Measurements from ENCODE around the gene MYT1. TPM values are rescaled to one million over a fixed set of nuclear protein-coding genes. Genes with fewer than 3 reads are reported as not detected.

Gene MYT1
- total RNA-seq, 2 experiments from 2014 or later, result 0.12 to 0.14 TPM

DNA sequence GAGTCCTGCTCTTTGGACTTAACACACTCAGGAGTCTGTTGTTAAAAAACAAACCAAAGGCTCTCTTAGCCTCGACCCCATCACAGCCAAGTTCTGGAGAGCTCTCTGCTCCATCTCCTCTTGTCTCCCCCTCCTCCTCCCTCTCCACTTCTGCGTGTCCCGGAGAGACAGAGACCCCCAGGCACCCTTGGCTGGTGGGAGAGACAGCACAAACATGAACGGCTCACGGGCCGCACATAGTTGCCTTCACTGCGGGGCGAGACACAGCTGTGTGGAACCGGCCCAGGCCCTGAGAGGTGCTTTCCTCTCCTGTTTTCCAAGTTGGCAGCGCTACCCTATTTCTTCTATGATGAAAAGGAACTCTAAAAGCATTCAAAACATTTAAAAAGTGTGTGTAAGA lies 23.3 kb upstream of the MYT1 start:
- CTCF ChIA-PET, result interaction anchor here (1.5 kb wide), 1 partner anchor 38 kb away, joined by 3 read pairs; no protein-coding TSS in a partner anchor
- ATAC-seq (no peak), DNase-seq (no peak)
- H3K4me1 Mint-ChIP-seq, result no peaks in the 10 kb centered on the region
- intact Hi-C loops (cut with DNase I, micrococcal nuclease), result no loop called here
- peaks cover 3% of the 10 kb centered on the region for H3K27me3 Mint-ChIP-seq
- H3K4me3 Mint-ChIP-seq, result no peak overlapping the region
- H3K36me3 Mint-ChIP-seq (ENCODE audit: low read depth), result no peaks in the 10 kb centered on the region
- H3K9me3 Mint-ChIP-seq (ENCODE audit: low read depth), result peaks cover 11% of the 10 kb centered on the region
- H3K27ac Mint-ChIP-seq, result no peak overlapping the region
- POLR2A ChIA-PET, result no interaction called here

GRCh38 chr20:64142590-64142989 lies 21.7 kb upstream of the MYT1 start:
- intact Hi-C loops (cut with DNase I, micrococcal nuclease), result no loop called here
- ChIA-PET POLR2A (no interaction called here), CTCF (interaction anchor here (1.0 kb wide), 1 partner anchor 23 kb away, joined by 3 read pairs; no protein-coding TSS in a partner anchor)
- no peak overlapping the region for H3K4me3 Mint-ChIP-seq
- peaks cover 3% of the 10 kb centered on the region for H3K27me3 Mint-ChIP-seq
- no peaks in the 10 kb centered on the region for H3K36me3 Mint-ChIP-seq (ENCODE audit: low read depth)
- H3K4me1 Mint-ChIP-seq, result no peaks in the 10 kb centered on the region
- no peak for DNase-seq
- H3K9me3 Mint-ChIP-seq (ENCODE audit: low read depth), result peaks cover 11% of the 10 kb centered on the region
- no peak for ATAC-seq
- no peak overlapping the region for H3K27ac Mint-ChIP-seq

DNA sequence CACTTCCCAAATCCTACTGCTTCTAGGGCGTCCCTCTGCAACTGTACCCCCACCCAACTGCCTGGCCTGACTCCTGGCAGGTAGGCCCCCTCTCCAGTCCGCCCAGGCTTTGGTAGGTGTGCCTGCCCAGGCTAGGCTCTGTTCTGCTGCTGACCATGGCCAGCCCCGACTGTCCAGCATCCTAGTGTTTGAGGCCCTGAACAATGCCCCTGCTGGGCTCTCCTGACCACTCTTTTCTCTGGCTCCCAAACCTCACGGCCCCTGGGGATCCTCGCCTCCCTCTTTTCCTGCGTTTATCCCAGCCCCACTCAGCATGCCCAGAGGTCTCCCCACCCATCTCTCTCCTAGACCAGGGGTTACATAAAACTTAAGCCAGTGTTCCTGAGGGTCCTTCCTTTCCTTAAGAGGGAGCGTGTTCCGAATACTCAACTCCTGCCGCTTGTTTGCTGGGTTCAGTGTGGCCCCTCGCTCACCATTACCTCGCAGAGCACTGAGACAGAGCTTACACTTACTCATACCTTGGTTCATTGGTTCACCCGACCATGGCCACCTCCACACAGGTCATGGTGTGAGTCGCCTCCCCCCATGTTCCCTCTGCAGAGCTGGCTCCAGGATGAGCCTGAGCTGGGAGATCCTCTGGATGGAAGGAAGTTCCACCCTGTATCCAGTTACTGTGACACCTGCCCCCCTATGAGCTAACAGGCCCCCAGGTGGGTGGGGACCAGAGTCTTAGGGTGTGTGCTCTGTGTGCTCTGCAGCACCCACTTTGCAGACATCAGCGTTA lies 21.0 kb upstream of the MYT1 start:
- no peaks in the 10 kb centered on the region for H3K4me1 Mint-ChIP-seq
- DNase-seq, result no peak
- H3K27me3 Mint-ChIP-seq, result peaks cover 3% of the 10 kb centered on the region
- peaks cover 11% of the 10 kb centered on the region for H3K9me3 Mint-ChIP-seq (ENCODE audit: low read depth)
- H3K27ac Mint-ChIP-seq, result no peak overlapping the region
- CTCF ChIA-PET, result no interaction called here
- POLR2A ChIA-PET, result no interaction called here
- no peak for ATAC-seq
- H3K4me3 Mint-ChIP-seq, result no peak overlapping the region
- no peaks in the 10 kb centered on the region for H3K36me3 Mint-ChIP-seq (ENCODE audit: low read depth)
- intact Hi-C loops (cut with DNase I, micrococcal nuclease), result no loop called here

DNA sequence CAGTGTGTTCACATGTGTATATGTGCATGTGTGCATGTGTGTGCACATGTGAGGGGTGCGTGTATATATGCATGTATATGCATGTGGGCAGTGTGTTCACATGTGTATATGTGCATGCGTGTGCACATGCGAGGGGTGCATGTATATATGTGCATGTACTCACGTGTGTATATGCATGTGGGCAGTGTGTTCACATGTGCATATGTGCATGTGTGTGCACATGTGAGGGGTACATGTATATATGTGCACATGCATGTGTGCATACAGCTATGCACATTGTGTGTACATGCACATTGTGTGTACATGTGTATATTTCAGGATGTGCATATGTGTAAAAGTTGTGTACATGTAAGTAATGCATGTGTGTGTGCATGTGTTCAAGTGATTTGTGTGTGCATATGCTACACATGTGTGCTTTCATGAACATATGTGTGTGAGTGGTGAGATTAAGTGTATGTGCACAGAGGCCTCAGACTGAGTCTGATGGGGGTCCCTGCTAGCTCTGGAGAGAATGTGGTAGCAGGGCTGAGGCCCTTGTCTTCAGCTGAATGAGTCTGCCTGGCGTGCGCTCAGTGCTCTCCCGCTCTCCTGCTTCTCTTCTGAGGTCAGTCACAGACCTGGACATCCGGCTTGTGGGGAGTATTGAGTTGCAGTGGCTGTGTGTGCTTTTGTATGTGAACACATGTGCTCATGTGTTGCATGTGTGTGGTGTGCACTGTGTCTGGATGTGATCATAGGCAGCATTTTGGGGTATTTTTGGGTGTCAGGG lies 19.9 kb upstream of the MYT1 start:
- ChIA-PET POLR2A (no interaction called here), CTCF (interaction anchor here (0.6 to 0.8 kb wide), 2 partner anchors 12 to 410 kb away, joined by 3 to 5 read pairs; no protein-coding TSS in a partner anchor)
- DNase-seq, result no peak
- H3K4me1 Mint-ChIP-seq, result no peaks in the 10 kb centered on the region
- H3K4me3 Mint-ChIP-seq, result no peak overlapping the region
- intact Hi-C loops (cut with DNase I, micrococcal nuclease), result no loop called here
- ATAC-seq, result no peak
- H3K27ac Mint-ChIP-seq, result no peak overlapping the region
- peaks cover 3% of the 10 kb centered on the region for H3K27me3 Mint-ChIP-seq
- no peaks in the 10 kb centered on the region for H3K36me3 Mint-ChIP-seq (ENCODE audit: low read depth)
- H3K9me3 Mint-ChIP-seq (ENCODE audit: low read depth), result peaks cover 11% of the 10 kb centered on the region

GRCh38 chr20:64145458-64146300 lies 18.6 kb upstream of the MYT1 start:
- Mint-ChIP-seq H3K36me3 (ENCODE audit: low read depth) (no peaks in the 10 kb centered on the region), H3K4me1 (no peaks in the 10 kb centered on the region), H3K27ac (no peak overlapping the region), H3K4me3 (no peak overlapping the region), H3K9me3 (ENCODE audit: low read depth) (peaks cover 11% of the 10 kb centered on the region), H3K27me3 (peaks cover 3% of the 10 kb centered on the region)
- CTCF ChIA-PET, result interaction anchor here (0.7 to 0.8 kb wide), 2 partner anchors 11 to 521 kb away, joined by 4 to 5 read pairs; no protein-coding TSS in a partner anchor
- ATAC-seq, result no peak
- intact Hi-C loops (cut with DNase I, micrococcal nuclease), result no loop called here
- DNase-seq, result peak; percentile 54
- POLR2A ChIA-PET, result no interaction called here

- DNase-seq (no peak), ATAC-seq (no peak)
- Mint-ChIP-seq H3K36me3 (ENCODE audit: low read depth) (no peaks in the 10 kb centered on the region), H3K4me3 (no peak overlapping the region), H3K27me3 (peaks cover 3% of the 10 kb centered on the region), H3K9me3 (ENCODE audit: low read depth) (peaks cover 11% of the 10 kb centered on the region), H3K27ac (no peak overlapping the region), H3K4me1 (no peaks in the 10 kb centered on the region)
- ChIA-PET POLR2A (no interaction called here), CTCF (no interaction called here)
- intact Hi-C loops (cut with DNase I, micrococcal nuclease), result no loop called here
Measured at GRCh38 chr20:64146301-64146935, 17.8 kb upstream of the MYT1 start.

DNA sequence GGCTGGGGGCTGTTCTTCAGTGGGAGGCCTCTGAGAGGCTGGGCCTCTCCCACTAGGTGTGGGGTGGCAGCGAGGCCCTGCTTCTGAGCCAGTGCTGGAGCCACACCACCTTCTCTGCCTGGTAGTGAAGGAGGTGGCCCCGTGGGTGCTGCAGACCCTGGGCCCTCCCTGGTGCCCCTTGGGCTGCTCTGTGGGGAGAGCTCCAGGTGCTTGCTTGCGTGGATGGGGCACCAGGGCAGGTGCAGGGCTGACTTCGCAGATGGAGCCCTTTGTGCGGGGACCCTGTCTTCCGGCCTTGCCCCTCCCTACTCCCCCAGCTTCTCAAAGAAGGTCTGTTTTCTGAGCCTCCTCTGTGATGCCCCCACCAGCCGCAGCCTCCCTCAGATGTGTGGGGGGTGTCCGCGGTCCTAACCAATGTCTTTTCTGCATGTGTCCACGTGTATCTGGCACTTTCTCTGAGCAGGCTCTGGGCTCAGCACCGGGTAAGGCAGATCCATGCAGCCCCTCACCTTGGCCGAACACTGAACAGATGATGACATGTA lies 17.2 kb upstream of the MYT1 start:
- intact Hi-C loops (cut with DNase I, micrococcal nuclease), result no loop called here
- Mint-ChIP-seq H3K27me3 (peaks cover 3% of the 10 kb centered on the region), H3K36me3 (ENCODE audit: low read depth) (no peaks in the 10 kb centered on the region), H3K27ac (no peak overlapping the region), H3K9me3 (ENCODE audit: low read depth) (peaks cover 11% of the 10 kb centered on the region), H3K4me1 (no peaks in the 10 kb centered on the region), H3K4me3 (no peak overlapping the region)
- ChIA-PET CTCF (no interaction called here), POLR2A (no interaction called here)
- DNase-seq (no peak), ATAC-seq (no peak)

- Mint-ChIP-seq H3K36me3 (ENCODE audit: low read depth) (no peaks in the 10 kb centered on the region), H3K4me1 (no peaks in the 10 kb centered on the region), H3K9me3 (ENCODE audit: low read depth) (peaks cover 11% of the 10 kb centered on the region), H3K27ac (no peak overlapping the region), H3K27me3 (no peaks in the 10 kb centered on the region), H3K4me3 (no peak overlapping the region)
- CTCF ChIA-PET, result no interaction called here
- DNase-seq, result no peak
- intact Hi-C loops (cut with DNase I, micrococcal nuclease), result no loop called here
- POLR2A ChIA-PET, result no interaction called here
- ATAC-seq, result no peak
Measured at GRCh38 chr20:64148581-64148980, 15.7 kb upstream of the MYT1 start.

GRCh38 chr20:64149141-64149540 lies 15.1 kb upstream of the MYT1 start:
- Mint-ChIP-seq H3K4me3 (no peak overlapping the region), H3K27ac (no peak overlapping the region), H3K9me3 (ENCODE audit: low read depth) (peaks cover 8% of the 10 kb centered on the region), H3K4me1 (no peaks in the 10 kb centered on the region), H3K27me3 (no peaks in the 10 kb centered on the region), H3K36me3 (ENCODE audit: low read depth) (no peaks in the 10 kb centered on the region)
- ChIA-PET CTCF (no interaction called here), POLR2A (no interaction called here)
- ATAC-seq, result no peak
- no peak for DNase-seq
- intact Hi-C loops (cut with DNase I, micrococcal nuclease), result no loop called here

- CTCF ChIA-PET, result no interaction called here
- peaks cover 2% of the 10 kb centered on the region for H3K9me3 Mint-ChIP-seq (ENCODE audit: low read depth)
- H3K4me3 Mint-ChIP-seq, result no peak overlapping the region
- no peaks in the 10 kb centered on the region for H3K36me3 Mint-ChIP-seq (ENCODE audit: low read depth)
- DNase-seq (no peak), ATAC-seq (no peak)
- no peak overlapping the region for H3K27ac Mint-ChIP-seq
- H3K27me3 Mint-ChIP-seq, result no peaks in the 10 kb centered on the region
- H3K4me1 Mint-ChIP-seq, result no peaks in the 10 kb centered on the region
- intact Hi-C loops (cut with DNase I, micrococcal nuclease), result no loop called here
- POLR2A ChIA-PET, result no interaction called here
Measured at GRCh38 chr20:64149809-64150560, 14.3 kb upstream of the MYT1 start.

Data from activated CD4-positive, alpha-beta T cell treated with anti-CD3 and anti-CD28 coated beads for 36 hours (primary cell).